HCT116 (cell line): Measurements from ENCODE around the gene TCP11L2. TPM values are rescaled to one million over a fixed set of nuclear protein-coding genes. Genes with fewer than 3 reads are reported as not detected.

Source experiments
- ATAC-seq: fragments of 200-7000 bp; cut with Tn5 transposase; 2 replicates; pipeline ENCODE4 v1.9.1; 2020; ENCODE audit warnings: mild to moderate bottlenecking, moderate library complexity
- BruUV-seq: library from RNA; stranded (reverse); fragments of 400-500 nt; replicated peaks from 2 replicates; lab custom pipeline; 2021; lab: Mats Ljungman, UMichigan
- CTCF ChIA-PET: fragments of 300-600 bp; sonication (Branson Sonifier 250); formaldehyde crosslinking; loops from one replicate; lab custom pipeline; 2021; ENCODE audit warnings: antibody characterized with exemption; lab: Charles Lee
- POLR2A ChIA-PET: fragments of 300-600, 350-600 bp; sonication (Branson Sonifier 250); formaldehyde crosslinking; loops from one replicate; lab custom pipeline; 2021; ENCODE audit warnings: antibody characterized with exemption; lab: Charles Lee
- RAD21 ChIA-PET, 2 experiments: fragments of 300-600 bp; sonication (Branson Sonifier 250); formaldehyde crosslinking; loops; one replicate each; lab custom pipeline; 2023; ENCODE audit warnings: low total read pairs in 2 of 2; ENCODE audit not compliant: uncharacterized antibody in 2 of 2, unreplicated experiment in 2 of 2, low non-redundant PET in 1 of 2; lab: Charles Lee
- DNase-seq: peaks from one replicate; pipeline ENCODE4 v3.0.0-alpha.2; 2010; ENCODE audit warnings: low read depth, low spot score
- H2AFZ ChIP-seq: fragments of 200-600 bp; shearing (Covaris generic), sonication (generic); 2 replicates; pipeline ENCODE4 v1.6.1; 2017; ENCODE audit warnings: low read depth, mixed run types, mixed read lengths, antibody characterized with exemption, low read length; ENCODE audit not compliant: poor library complexity, severe bottlenecking
- H3K27ac ChIP-seq: 2 replicates; pipeline ENCODE4 v1.5.1; 2012; ENCODE audit warnings: low read depth, low read length
- H3K27me3 ChIP-seq: fragments of 200-600 bp; sonication (generic); 2 replicates; pipeline ENCODE4 v1.6.1; 2016; ENCODE audit warnings: mixed run types, low read length, mixed read lengths; ENCODE audit not compliant: insufficient read depth
- H3K36me3 ChIP-seq, 2 experiments: fragments of 200-500 bp in 1 of 2; fragments of 200-600 bp in 1 of 2; sonication (Bioruptor generic) in 1 of 2; sonication (generic) in 1 of 2; 2 replicates each; pipeline versions ENCODE4 v1.5.1 to v1.6.1; 2014 to 2016; ENCODE audit warnings: low read length in 2 of 2, inconsistent platforms in 1 of 2, mixed read lengths in 1 of 2, mixed run types in 1 of 2; ENCODE audit not compliant: insufficient read depth in 2 of 2, control insufficient read depth in 1 of 2
- H3K4me1 ChIP-seq, 2 experiments: fragments of 200-600 bp in 1 of 2; sonication (generic) in 1 of 2; 2 replicates each; pipeline versions ENCODE4 v1.5.1 to v1.6.1; 2012 to 2017; ENCODE audit warnings: low read length in 2 of 2, inconsistent platforms in 1 of 2, mild to moderate bottlenecking in 1 of 2, mixed read lengths in 1 of 2, mixed run types in 1 of 2, moderate library complexity in 1 of 2; ENCODE audit not compliant: insufficient read depth in 2 of 2, control insufficient read depth in 1 of 2
- H3K4me2 ChIP-seq: fragments of 200-600 bp; sonication (generic); 2 replicates; pipeline ENCODE4 v1.6.1; 2017; ENCODE audit warnings: mixed run types, low read length, mixed read lengths
- H3K4me3 ChIP-seq, 2 experiments: fragments of 200-600 bp in 1 of 2; sonication (generic) in 1 of 2; replicated peaks in 1 of 2; 2 replicates each; pipeline ENCODE4 v1.5.1; 2011 to 2016; ENCODE audit warnings: low read length in 2 of 2, control low read depth in 1 of 2, low read depth in 1 of 2, mild to moderate bottlenecking in 1 of 2, mixed read lengths in 1 of 2, mixed run types in 1 of 2
- H3K79me2 ChIP-seq: fragments of 200-600 bp; sonication (generic); 2 replicates; pipeline ENCODE4 v1.6.1; 2017; ENCODE audit warnings: mild to moderate bottlenecking, mixed run types, low read length, moderate library complexity, mixed read lengths; ENCODE audit not compliant: insufficient read depth
- H3K9ac ChIP-seq: fragments of 200-600 bp; sonication (generic); 2 replicates; pipeline ENCODE4 v1.6.1; 2016; ENCODE audit warnings: low read length, mixed read lengths
- H3K9me2 ChIP-seq: fragments of 200-600 bp; sonication (generic), shearing (Covaris generic); 2 replicates; pipeline ENCODE4 v1.6.1; 2017; ENCODE audit warnings: mixed run types, mild to moderate bottlenecking, moderate library complexity; ENCODE audit not compliant: insufficient read depth
- H3K9me3 ChIP-seq, 2 experiments: fragments of 200-500 bp in 1 of 2; fragments of 200-600 bp in 1 of 2; sonication (Bioruptor generic) in 1 of 2; sonication (generic) in 1 of 2; 2 replicates each; pipeline ENCODE4 v1.6.1; 2014 to 2017; ENCODE audit warnings: low read length in 2 of 2, mixed read lengths in 2 of 2, inconsistent platforms in 1 of 2, low read depth in 1 of 2, mild to moderate bottlenecking in 1 of 2, mixed run types in 1 of 2, moderate library complexity in 1 of 2; ENCODE audit not compliant: control insufficient read depth in 1 of 2, insufficient read depth in 1 of 2
- H4K20me1 ChIP-seq: fragments of 200-600 bp; sonication (generic), shearing (Covaris generic); 2 replicates; pipeline ENCODE4 v1.6.1; 2017; ENCODE audit warnings: mixed run types, mild to moderate bottlenecking, moderate library complexity; ENCODE audit not compliant: insufficient read depth
- CEBPB ChIP-seq: IDR thresholded peaks from 2 replicates; pipeline ENCODE4 v1.6.1; 2012; ENCODE audit warnings: low read depth
- EGR1 ChIP-seq: IDR thresholded peaks from 2 replicates; pipeline ENCODE4 v1.6.1; 2012; ENCODE audit warnings: low read depth
- FOSL1 ChIP-seq: IDR thresholded peaks from 2 replicates; pipeline ENCODE4 v1.6.1; 2012; ENCODE audit warnings: low read depth
- JUND ChIP-seq: IDR thresholded peaks from 2 replicates; pipeline ENCODE4 v1.6.1; 2012
- MAX ChIP-seq: IDR thresholded peaks from 2 replicates; pipeline ENCODE4 v1.6.1; 2012
- POLR2AphosphoS5 ChIP-seq: IDR thresholded peaks from 2 replicates; pipeline ENCODE4 v1.6.1; 2011; ENCODE audit warnings: mild to moderate bottlenecking, low read depth, low read length, moderate library complexity
- RAD21 ChIP-seq: IDR thresholded peaks from 2 replicates; pipeline ENCODE4 v1.6.1; 2012; ENCODE audit warnings: low read depth, mild to moderate bottlenecking
- SIN3A ChIP-seq: IDR thresholded peaks from 2 replicates; pipeline ENCODE4 v1.6.1; 2012; ENCODE audit warnings: low read depth
- TCF7L2 ChIP-seq: IDR thresholded peaks from 2 replicates; pipeline ENCODE4 v1.7.0; 2011; ENCODE audit warnings: borderline replicate concordance, inconsistent platforms; ENCODE audit not compliant: insufficient read depth, insufficient read length; ENCODE audit errors: extremely low read depth
- ZFX ChIP-seq: fragments of 450-650 bp; IDR thresholded peaks from 2 replicates; pipeline ENCODE4 v1.6.1; 2017
- intact Hi-C: fragments of 100-400 bp; cut with micrococcal nuclease; formaldehyde crosslinking; loops from 2 replicates; pipeline ENCODE4 v1.10.0; 2022
- total RNA-seq: library from RNA; stranded (reverse); gene quantifications from one replicate; pipeline ENCODE4 v1.2.1, GENCODE V29; 2021; ENCODE audit not compliant: unreplicated experiment

Gene TCP11L2
- total RNA-seq, 1 experiment from 2014 or later, result 14.4 TPM

GRCh38 chr12:106299202-106299774, 3.2 kb upstream of the TCP11L2 start:
- Histone ChIP-seq H3K27me3 (no peaks in the 10 kb centered on the region), H2AFZ (peak overlapping the region; percentile 15), H3K9me3 (no peaks in the 10 kb centered on the region), H3K4me1 (peaks cover 8 to 43% of the 10 kb centered on the region in 2 experiments), H3K4me2 (no peak overlapping the region), H3K27ac (no peak overlapping the region), H3K9me2 (no peaks in the 10 kb centered on the region), H3K79me2 (no peaks in the 10 kb centered on the region), H3K36me3 (no peaks in the 10 kb centered on the region), H4K20me1 (no peaks in the 10 kb centered on the region), H3K4me3 (no peak overlapping the region), H3K9ac (no peak overlapping the region)
- intact Hi-C loops, result no loop called here
- no TSS peak for BruUV-seq
- no peak for DNase-seq
- ChIA-PET CTCF (no interaction called here), RAD21 (no interaction called here), POLR2A (no interaction called here)
- TF ChIP-seq POLR2AphosphoS5, result no peak
- TF ChIP-seq TCF7L2, result no peak
- TF ChIP-seq RAD21, result no peak
- no peak for TF ChIP-seq FOSL1
- no peak for ATAC-seq

- no peaks in the 10 kb centered on the region for H3K36me3 ChIP-seq
- H3K4me1 ChIP-seq, result peaks cover 8 to 41% of the 10 kb centered on the region in 2 experiments
- no peak overlapping the region for H3K4me2 ChIP-seq
- H2AFZ ChIP-seq, result peak overlapping the region; percentile 92
- no peaks in the 10 kb centered on the region for H3K27me3 ChIP-seq
- no peak overlapping the region for H3K9ac ChIP-seq
- ChIA-PET POLR2A (no interaction called here), CTCF (no interaction called here), RAD21 (no interaction called here)
- BruUV-seq, result no TSS peak
- H3K27ac ChIP-seq, result no peak overlapping the region
- H3K9me2 ChIP-seq, result no peaks in the 10 kb centered on the region
- no peaks in the 10 kb centered on the region for H3K79me2 ChIP-seq
- H3K4me3 ChIP-seq, result no peak overlapping the region
- intact Hi-C loops, result loop anchor here (5.0 kb wide), 1 partner anchor 53 kb away; the partner anchor contains the start of gene CKAP4
- H3K9me3 ChIP-seq, result no peaks in the 10 kb centered on the region
- DNase-seq (no peak), ATAC-seq (no peak)
- no peaks in the 10 kb centered on the region for H4K20me1 ChIP-seq
- TF ChIP-seq ZFX (no peak), MAX (peak; percentile 27; the same call in 1 of the 2 replicates), CEBPB (no peak), JUND (peak; percentile 20; the same call in 1 of the 2 replicates), EGR1 (no peak), RAD21 (no peak), SIN3A (0 out of 2 replicates have a peak, but pooled peaks have one; percentile 30)
Measured at GRCh38 chr12:106300761-106301160, 1.8 kb upstream of the TCP11L2 start.
